ENCODE results near the gene TMEM225B.

- TF ChIP-seq REST (IDR thresholded peaks at IDR 0.05; ENCODE audit: insufficient read depth in 1 of 2, low read depth in 2 of 2, low read length in 1 of 2) (no peak), CTCF (IDR thresholded peaks at IDR 0.05) (no peak), POLR2AphosphoS5 (IDR thresholded peaks at IDR 0.05; ENCODE audit: low read depth, low read length) (no peak)
Measured at GRCh38 chr7:99606531-99606930, 8.5 kb downstream of the TMEM225B start.

All from Panc1 (cell line).